Placental pericyte (primary cell): ENCODE measurements around the gene SMIM5. TPM values are rescaled to one million over a fixed set of nuclear protein-coding genes. Genes with fewer than 3 reads are reported as not detected.

Experiments
- total RNA-seq: library from RNA; depleted of rRNA; stranded (reverse); fragments of >200 nt; gene quantifications from 2 replicates; pipeline ENCODE4 v1.2.3, GENCODE V29; 2012

The SMIM5 gene
- total RNA-seq: not detected in 2 replicates

GRCh38 chr17:75632863-75633485 lies at the start of gene SMIM5:
Gene SMIM5 (plus strand): TSS chr17:75633434. CDS start chr17:75640202, 6,768 bp downstream.

GRCh38 chr17:75587675-75588595 lies 45.3 kb upstream of the SMIM5 start, which contains the start of gene MYO15B:
Gene MYO15B (plus strand): TSS chr17:75587800. CDS start chr17:75588058, 258 bp downstream.

GRCh38 chr17:75666959-75667790 lies 33.9 kb downstream of the SMIM5 start, which contains the start of the genes RECQL5 and SAP30BP:
Gene RECQL5 (minus strand): TSS chr17:75667154. CDS start chr17:75666557, 597 bp downstream.
Gene SAP30BP (plus strand): TSS chr17:75667338. CDS start chr17:75667373, 35 bp downstream.

Other genes with a start within 250 kb of the SMIM5 start
- gene GRB2, start 227.8 kb upstream of the SMIM5 start, total RNA-seq: 64.8 and 103 TPM in 2 replicates
- gene TMEM94, start 176.8 kb upstream of the SMIM5 start, total RNA-seq: 35.1 and 58.4 TPM in 2 replicates
- 8.5 and 11.6 TPM in 2 replicates for gene CASKIN2, start 117.9 kb upstream of the SMIM5 start, total RNA-seq
- 9.6 and 12.7 TPM in 2 replicates for gene TSEN54, start 116.9 kb upstream of the SMIM5 start, total RNA-seq
- gene LLGL2, start 107.7 kb upstream of the SMIM5 start, total RNA-seq: 0.57 and 1.8 TPM in 2 replicates
- gene MYO15B, start 45.6 kb upstream of the SMIM5 start, total RNA-seq: 0.57 and 1.3 TPM in 2 replicates
- 21.7 and 22.6 TPM in 2 replicates for gene RECQL5, start 33.7 kb downstream of the SMIM5 start, total RNA-seq
- 66.6 and 75.9 TPM in 2 replicates for gene SAP30BP, start 33.9 kb downstream of the SMIM5 start, total RNA-seq
- gene ITGB4, start 88.0 kb downstream of the SMIM5 start, total RNA-seq: 0.44 and 0.57 TPM in 2 replicates
- gene GALK1, start 131.8 kb downstream of the SMIM5 start, total RNA-seq: 24.7 and 37.7 TPM in 2 replicates
- 15.3 and 24.6 TPM in 2 replicates for gene UNK, start 151.4 kb downstream of the SMIM5 start, total RNA-seq
- gene UNC13D, start 211.0 kb downstream of the SMIM5 start, total RNA-seq: 1.8 and 2.3 TPM in 2 replicates
- 23.0 and 64.6 TPM in 2 replicates for gene WBP2, start 221.9 kb downstream of the SMIM5 start, total RNA-seq
- 15.3 and 18.6 TPM in 2 replicates for gene TRIM47, start 245.1 kb downstream of the SMIM5 start, total RNA-seq